LNCAP (cell line): ENCODE results near the gene TMEM51.

ENCODE experiments used
- CTCF ChIP-seq: fragments of 450-650 bp; IDR thresholded peaks from 2 replicates; pipeline ENCODE4 v1.5.1; 2017; ENCODE audit warnings: mild to moderate bottlenecking

The TMEM51 gene

GRCh38 chr1:15128520-15129313 is 24.8 kb upstream of the TMEM51 start:
- TF ChIP-seq CTCF, result peak; percentile 57

- TF ChIP-seq CTCF, result no peak
Observed at GRCh38 chr1:15129944-15130343, 23.6 kb upstream of the TMEM51 start.

GRCh38 chr1:15130607-15131006 is 22.9 kb upstream of the TMEM51 start:
- TF ChIP-seq CTCF, result no peak

- TF ChIP-seq CTCF, result no peak
Observed at GRCh38 chr1:15132965-15133364, 20.6 kb upstream of the TMEM51 start.

GRCh38 chr1:15134285-15134684 is 19.3 kb upstream of the TMEM51 start:
- no peak for TF ChIP-seq CTCF

GRCh38 chr1:15137809-15138208 is 15.7 kb upstream of the TMEM51 start:
- no peak for TF ChIP-seq CTCF

- no peak for TF ChIP-seq CTCF
Observed at GRCh38 chr1:15139654-15140350, 13.7 kb upstream of the TMEM51 start.
